SW 1271 (cell line): ENCODE measurements around the gene CYYR1.

Source experiments
- DNase-seq, 2 experiments: peaks; one replicate each; lab custom pipeline; 2025; lab: John Stamatoyannopoulos, UW

The CYYR1 gene

DNA sequence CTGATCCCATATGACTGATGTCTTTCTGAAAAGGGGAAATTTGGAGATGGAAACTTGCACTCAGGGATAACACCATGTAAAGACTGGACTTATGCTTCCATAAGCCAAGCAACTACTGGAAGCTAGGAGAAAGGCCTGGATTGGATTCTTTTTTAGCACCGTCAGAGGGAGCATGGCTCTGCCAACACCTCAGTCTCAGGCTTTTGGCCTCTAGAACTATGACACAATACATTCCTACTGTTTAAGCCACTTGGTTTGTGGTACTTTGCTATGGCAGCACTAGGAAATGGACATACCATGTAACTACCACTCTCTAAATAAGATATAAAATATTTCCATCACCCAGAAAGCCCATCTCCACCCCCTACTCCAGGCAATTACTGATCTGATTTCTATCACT, 139.7 kb downstream of the CYYR1 start:
- no peak for DNase-seq

DNA sequence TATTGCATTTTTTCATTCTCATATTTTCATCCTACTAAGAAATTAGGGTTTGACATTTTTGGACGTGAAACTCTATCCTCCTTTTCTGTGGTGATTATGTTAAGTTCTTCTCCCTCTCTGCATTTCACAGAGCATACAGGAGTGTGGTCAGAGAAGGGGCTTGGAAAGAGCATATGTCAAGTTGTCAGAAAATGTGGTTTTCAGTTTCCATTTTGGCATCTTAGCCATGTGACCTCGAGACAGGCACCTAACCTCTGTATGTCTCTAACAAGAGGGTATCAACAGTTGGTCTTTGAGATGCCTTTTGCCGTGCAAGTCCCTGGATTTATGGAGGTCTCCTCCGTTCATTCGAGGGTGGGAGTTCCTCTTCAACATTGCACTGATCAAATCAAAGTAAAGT, 140.7 kb downstream of the CYYR1 start:
- no peak for DNase-seq

DNA sequence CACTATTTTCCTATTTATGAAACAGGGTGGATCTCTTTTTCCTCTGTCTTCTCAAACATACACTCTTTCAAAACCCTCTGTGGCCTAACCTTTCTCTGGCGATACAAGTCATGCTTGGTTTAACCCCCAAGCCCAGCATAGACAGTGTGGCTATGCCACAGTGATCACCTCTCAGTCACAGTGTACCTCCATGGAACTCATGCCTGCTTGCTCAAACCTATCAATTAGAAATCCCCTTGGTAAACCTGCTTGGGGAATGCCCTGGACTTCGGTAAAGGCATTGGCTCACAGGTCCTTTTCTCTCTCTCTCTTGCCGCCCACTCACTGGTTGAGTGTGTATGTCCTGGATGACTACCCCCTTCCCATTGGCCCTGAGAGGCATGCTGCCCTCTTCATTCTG, 147.5 kb downstream of the CYYR1 start:
- no peak for DNase-seq

DNA sequence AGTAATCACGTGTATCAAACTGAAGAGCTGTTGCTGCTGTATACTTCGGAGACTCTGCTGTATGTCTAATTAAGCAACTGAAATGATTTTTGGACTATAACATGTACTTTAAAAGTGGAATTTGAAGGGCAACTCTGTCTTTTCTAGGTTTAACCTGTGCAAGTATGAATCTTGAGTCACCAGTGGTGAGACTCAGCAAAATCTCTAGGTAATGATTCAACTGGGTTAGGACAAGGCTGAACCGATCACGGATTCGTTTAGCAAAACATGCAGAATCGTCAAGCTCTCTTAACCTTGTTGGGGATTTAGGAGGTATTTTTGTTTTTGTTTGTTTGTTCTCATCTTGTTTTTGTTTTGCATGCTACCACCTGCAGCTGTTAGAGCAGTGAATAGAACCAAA, 149.6 kb downstream of the CYYR1 start:
- no peak for DNase-seq

- no peak for DNase-seq
These were observed 150.4 kb downstream of the CYYR1 start for GRCh38 chr21:26422706-26423105.

DNA sequence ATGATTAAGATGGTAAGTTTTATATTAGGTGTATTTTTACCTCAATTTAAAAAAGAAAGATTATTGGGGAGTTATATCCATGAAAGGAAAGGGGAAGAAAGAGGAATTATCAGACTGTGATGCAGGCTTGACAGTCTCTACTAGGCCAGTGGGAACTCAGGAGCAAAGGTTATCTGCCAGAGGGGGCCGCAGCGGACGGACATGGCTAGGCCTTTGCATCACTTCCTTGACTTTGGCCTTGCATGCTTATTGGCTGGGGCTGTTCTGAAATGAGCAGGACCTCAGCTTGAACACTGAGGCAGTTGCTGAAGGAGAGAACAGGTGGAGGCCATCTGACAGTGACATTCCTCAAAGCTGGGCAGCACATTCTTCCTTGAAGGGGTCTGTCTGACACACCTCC, 150.9 kb downstream of the CYYR1 start:
- no peak for DNase-seq

- DNase-seq = no peak
These were observed 151.4 kb downstream of the CYYR1 start for GRCh38 chr21:26421724-26422123.
